Measurements from ENCODE around the gene SLC10A7.

SLC10A7 gene

GRCh38 chr4:146244496-146244895 is 277.2 kb downstream of the SLC10A7 start:
- Histone ChIP-seq H3K9me2 (ENCODE audit: low read depth, low read length) (no peaks in the 10 kb centered on the region), H3K27ac (ENCODE audit: low read depth, low read length, poor library complexity, severe bottlenecking) (no peak overlapping the region), H3K4me2 (ENCODE audit: low read length) (no peak overlapping the region), H2AFZ (ENCODE audit: low read length) (no peak overlapping the region), H3K9me3 (ENCODE audit: low read length) (no peaks in the 10 kb centered on the region), H3K79me2 (ENCODE audit: insufficient read depth, low read length) (no peaks in the 10 kb centered on the region), H4K20me1 (ENCODE audit: insufficient read depth, low read length) (no peaks in the 10 kb centered on the region), H3K4me1 (ENCODE audit: insufficient read depth, low read length, severe bottlenecking) (peaks cover 13% of the 10 kb centered on the region), H3K4me3 (ENCODE audit: low read depth, low read length, poor library complexity, severe bottlenecking) (no peak overlapping the region), H3K36me3 (ENCODE audit: insufficient read depth, low read length) (no peaks in the 10 kb centered on the region), H3K9ac (ENCODE audit: low read length) (no peak overlapping the region), H3K27me3 (ENCODE audit: insufficient read depth, low read length) (no peaks in the 10 kb centered on the region; the same call in 1 of the 2 replicates), H3F3A (ENCODE audit: insufficient read depth, low read length) (no peaks in the 10 kb centered on the region)
- no peak for TF ChIP-seq EZH2 (IDR thresholded peaks at IDR 0.05; ENCODE audit: borderline replicate concordance, low read length)
- TF ChIP-seq, protein P1, sequence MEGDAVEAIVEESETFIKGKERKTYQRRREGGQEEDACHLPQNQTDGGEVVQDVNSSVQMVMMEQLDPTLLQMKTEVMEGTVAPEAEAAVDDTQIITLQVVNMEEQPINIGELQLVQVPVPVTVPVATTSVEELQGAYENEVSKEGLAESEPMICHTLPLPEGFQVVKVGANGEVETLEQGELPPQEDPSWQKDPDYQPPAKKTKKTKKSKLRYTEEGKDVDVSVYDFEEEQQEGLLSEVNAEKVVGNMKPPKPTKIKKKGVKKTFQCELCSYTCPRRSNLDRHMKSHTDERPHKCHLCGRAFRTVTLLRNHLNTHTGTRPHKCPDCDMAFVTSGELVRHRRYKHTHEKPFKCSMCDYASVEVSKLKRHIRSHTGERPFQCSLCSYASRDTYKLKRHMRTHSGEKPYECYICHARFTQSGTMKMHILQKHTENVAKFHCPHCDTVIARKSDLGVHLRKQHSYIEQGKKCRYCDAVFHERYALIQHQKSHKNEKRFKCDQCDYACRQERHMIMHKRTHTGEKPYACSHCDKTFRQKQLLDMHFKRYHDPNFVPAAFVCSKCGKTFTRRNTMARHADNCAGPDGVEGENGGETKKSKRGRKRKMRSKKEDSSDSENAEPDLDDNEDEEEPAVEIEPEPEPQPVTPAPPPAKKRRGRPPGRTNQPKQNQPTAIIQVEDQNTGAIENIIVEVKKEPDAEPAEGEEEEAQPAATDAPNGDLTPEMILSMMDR (IDR thresholded peaks at IDR 0.05; ENCODE audit: low read length) = no peak

DNA sequence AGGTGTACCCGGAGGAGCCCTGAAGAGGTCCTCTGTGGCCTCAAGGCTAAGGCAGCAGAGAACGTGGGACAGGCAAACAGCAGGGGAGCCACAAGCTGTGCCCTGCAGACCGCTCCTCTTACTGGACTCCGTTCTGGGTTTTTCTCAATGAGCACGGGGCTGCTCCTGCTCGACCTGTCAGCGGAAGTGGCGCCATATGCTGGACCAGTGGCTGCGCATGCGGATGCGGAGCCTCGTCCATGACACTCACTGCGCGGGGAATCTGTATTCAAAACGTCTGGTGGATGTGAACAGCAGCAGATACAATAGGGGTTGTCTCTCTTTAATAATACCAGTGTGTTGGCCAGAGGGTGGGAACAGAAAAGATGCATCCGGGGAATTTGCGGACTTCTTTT is 277.9 kb downstream of the SLC10A7 start:
- Histone ChIP-seq H3K79me2 (ENCODE audit: insufficient read depth, low read length) (no peaks in the 10 kb centered on the region), H3K4me2 (ENCODE audit: low read length) (peak overlapping the region; percentile 41), H3K9me3 (ENCODE audit: low read length) (no peaks in the 10 kb centered on the region), H3K4me3 (ENCODE audit: low read depth, low read length, poor library complexity, severe bottlenecking) (peak overlapping the region; percentile 30), H4K20me1 (ENCODE audit: insufficient read depth, low read length) (no peaks in the 10 kb centered on the region), H2AFZ (ENCODE audit: low read length) (no peak overlapping the region), H3K4me1 (ENCODE audit: insufficient read depth, low read length, severe bottlenecking) (peaks cover 13% of the 10 kb centered on the region), H3K27ac (ENCODE audit: low read depth, low read length, poor library complexity, severe bottlenecking) (no peak overlapping the region), H3K9ac (ENCODE audit: low read length) (no peak overlapping the region; the same call in 1 of the 2 replicates), H3K36me3 (ENCODE audit: insufficient read depth, low read length) (no peaks in the 10 kb centered on the region), H3K9me2 (ENCODE audit: low read depth, low read length) (no peaks in the 10 kb centered on the region), H3K27me3 (ENCODE audit: insufficient read depth, low read length) (no peaks in the 10 kb centered on the region; the same call in 1 of the 2 replicates), H3F3A (ENCODE audit: insufficient read depth, low read length) (no peaks in the 10 kb centered on the region)
- TF ChIP-seq, protein P1 (IDR thresholded peaks at IDR 0.05; ENCODE audit: low read length) = no peak
- TF ChIP-seq EZH2 (IDR thresholded peaks at IDR 0.05; ENCODE audit: borderline replicate concordance, low read length) = no peak

DNA sequence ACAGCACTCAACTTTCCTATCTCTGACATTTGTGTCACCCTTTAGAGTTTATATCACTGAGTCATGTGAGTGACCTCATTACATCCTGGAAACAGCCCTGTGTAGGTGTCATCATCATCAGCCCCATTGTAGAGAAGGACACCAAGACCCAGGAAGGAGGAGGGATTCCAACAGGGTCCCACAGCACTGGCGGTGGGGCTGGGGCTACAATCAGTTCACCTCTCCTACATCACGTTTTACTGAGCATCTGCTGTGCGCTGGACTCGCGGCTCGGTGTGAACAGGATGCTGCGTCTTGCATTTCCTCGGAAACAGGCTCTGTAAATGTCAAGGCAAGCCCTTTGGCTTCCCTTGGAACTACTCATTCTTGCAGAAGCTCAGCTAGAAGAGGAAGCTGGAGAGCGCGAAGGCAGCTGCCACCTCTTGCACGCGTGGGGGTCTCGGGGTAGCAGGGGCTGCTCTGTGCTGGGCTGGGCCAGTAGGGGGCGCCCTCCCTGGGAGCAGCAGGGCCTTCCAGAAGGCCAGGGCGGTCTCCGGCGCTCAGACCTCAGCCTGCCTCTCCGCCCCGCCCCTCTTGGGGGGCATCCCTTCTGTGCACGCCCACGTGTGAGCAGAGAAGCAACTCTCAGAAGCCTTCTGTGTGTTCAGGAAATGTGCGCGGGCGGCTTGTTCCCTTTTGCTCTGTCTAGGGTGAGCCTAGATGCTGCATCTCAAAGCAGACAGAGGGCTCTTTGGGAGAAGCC is 278.4 kb downstream of the SLC10A7 start:
- H3K9me2 ChIP-seq (ENCODE audit: low read depth, low read length) = no peaks in the 10 kb centered on the region
- H3K27me3 ChIP-seq (ENCODE audit: insufficient read depth, low read length) = no peaks in the 10 kb centered on the region; the same call in 1 of the 2 replicates
- TF ChIP-seq, protein P1 (IDR thresholded peaks at IDR 0.05; ENCODE audit: low read length) = peak; percentile 95
- no peak for TF ChIP-seq EZH2 (IDR thresholded peaks at IDR 0.05; ENCODE audit: borderline replicate concordance, low read length)
- H3K9ac ChIP-seq (ENCODE audit: low read length) = no peak overlapping the region; the same call in 1 of the 2 replicates
- no peaks in the 10 kb centered on the region for H3K79me2 ChIP-seq (ENCODE audit: insufficient read depth, low read length)
- peaks cover 13% of the 10 kb centered on the region for H3K4me1 ChIP-seq (ENCODE audit: insufficient read depth, low read length, severe bottlenecking)
- H2AFZ ChIP-seq (ENCODE audit: low read length) = no peak overlapping the region
- H3F3A ChIP-seq (ENCODE audit: insufficient read depth, low read length) = no peaks in the 10 kb centered on the region
- no peaks in the 10 kb centered on the region for H3K36me3 ChIP-seq (ENCODE audit: insufficient read depth, low read length)
- peak overlapping the region; percentile 30 for H3K4me3 ChIP-seq (ENCODE audit: low read depth, low read length, poor library complexity, severe bottlenecking)
- no peaks in the 10 kb centered on the region for H4K20me1 ChIP-seq (ENCODE audit: insufficient read depth, low read length)
- peak overlapping the region; percentile 41 for H3K4me2 ChIP-seq (ENCODE audit: low read length)
- H3K9me3 ChIP-seq (ENCODE audit: low read length) = no peaks in the 10 kb centered on the region
- no peak overlapping the region for H3K27ac ChIP-seq (ENCODE audit: low read depth, low read length, poor library complexity, severe bottlenecking)

All from OCI-LY1 (cell line).